ENCODE results near the gene PLXDC1. TPM values are rescaled to one million over a fixed set of nuclear protein-coding genes. Genes with fewer than 3 reads are reported as not detected.

PLXDC1 gene
- total and polyA plus RNA-seq, 11 donors: 4.8 to 17.4 (median 13.3) TPM

DNA sequence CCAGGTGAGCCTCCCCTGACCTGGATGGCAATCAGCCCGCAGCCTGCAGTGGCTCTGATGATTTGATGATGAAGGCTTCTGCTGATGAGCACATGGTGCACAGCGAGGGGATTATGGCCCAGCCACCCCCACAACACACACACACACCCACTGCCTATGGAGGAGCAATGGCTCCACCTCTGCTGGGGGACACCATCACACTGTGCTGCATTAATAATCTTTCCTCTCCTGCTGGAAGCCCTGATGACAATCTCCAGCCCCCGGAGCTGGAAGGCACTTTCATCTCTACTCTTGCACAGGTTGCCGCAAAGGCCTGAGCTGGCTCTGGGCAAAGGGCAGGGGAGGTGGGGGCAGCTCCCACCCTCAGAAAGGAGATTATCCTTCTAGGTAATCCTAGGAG is 79.9 kb downstream of the PLXDC1 start:
- H3K4me1 ChIP-seq: no peaks in the 10 kb centered on the region
- H3K27me3 ChIP-seq: no peaks in the 10 kb centered on the region
- H3K4me3 ChIP-seq: no peak overlapping the region
- TF ChIP-seq POLR2A (IDR thresholded peaks at IDR 0.05): no peak
- TF ChIP-seq, protein P1, sequence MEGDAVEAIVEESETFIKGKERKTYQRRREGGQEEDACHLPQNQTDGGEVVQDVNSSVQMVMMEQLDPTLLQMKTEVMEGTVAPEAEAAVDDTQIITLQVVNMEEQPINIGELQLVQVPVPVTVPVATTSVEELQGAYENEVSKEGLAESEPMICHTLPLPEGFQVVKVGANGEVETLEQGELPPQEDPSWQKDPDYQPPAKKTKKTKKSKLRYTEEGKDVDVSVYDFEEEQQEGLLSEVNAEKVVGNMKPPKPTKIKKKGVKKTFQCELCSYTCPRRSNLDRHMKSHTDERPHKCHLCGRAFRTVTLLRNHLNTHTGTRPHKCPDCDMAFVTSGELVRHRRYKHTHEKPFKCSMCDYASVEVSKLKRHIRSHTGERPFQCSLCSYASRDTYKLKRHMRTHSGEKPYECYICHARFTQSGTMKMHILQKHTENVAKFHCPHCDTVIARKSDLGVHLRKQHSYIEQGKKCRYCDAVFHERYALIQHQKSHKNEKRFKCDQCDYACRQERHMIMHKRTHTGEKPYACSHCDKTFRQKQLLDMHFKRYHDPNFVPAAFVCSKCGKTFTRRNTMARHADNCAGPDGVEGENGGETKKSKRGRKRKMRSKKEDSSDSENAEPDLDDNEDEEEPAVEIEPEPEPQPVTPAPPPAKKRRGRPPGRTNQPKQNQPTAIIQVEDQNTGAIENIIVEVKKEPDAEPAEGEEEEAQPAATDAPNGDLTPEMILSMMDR (IDR thresholded peaks at IDR 0.05): no peak
- 59 to 83% (median 80%) methylated on average over 4 of the region's 4 CpGs for WGBS, 4 donors
- no peaks in the 10 kb centered on the region for H3K9me3 ChIP-seq
- no peak for ATAC-seq
- intact Hi-C loops (cut with DNase I): loop anchor here in 1 of 10 donors (5.0 kb wide), 1 partner anchor 81 kb away; the partner anchor contains the start of gene PLXDC1
- H3K36me3 ChIP-seq: peaks cover 0 to 31% (median 0%) of the 10 kb centered on the region in 9 donors
- H3K27ac ChIP-seq: no peak overlapping the region
- no peak for DNase-seq

GRCh38 chr17:39069114-39069756 is 82.2 kb downstream of the PLXDC1 start:
- Histone ChIP-seq H3K4me1 (peaks cover 0 to 7% (median 0%) of the 10 kb centered on the region in 12 donors), H3K4me3 (no peak overlapping the region), H3K36me3 (peaks cover 0 to 14% (median 0%) of the 10 kb centered on the region in 9 donors), H3K9me3 (no peaks in the 10 kb centered on the region), H3K27me3 (no peaks in the 10 kb centered on the region), H3K27ac (no peak overlapping the region)
- WGBS, 4 donors: 62 to 68% (median 67%) methylated on average over 8 of the region's 8 CpGs
- TF ChIP-seq, protein P1 (IDR thresholded peaks at IDR 0.05): peak; percentile 44 to 68 (median 54)
- no peak for TF ChIP-seq POLR2A (IDR thresholded peaks at IDR 0.05)
- ATAC-seq (peak; percentile 36 to 65 (median 62)), DNase-seq (no peak)
- intact Hi-C loops (cut with DNase I): loop anchor here in 7 of 10 donors (2.0 to 10.0 kb wide), 6 partner anchors 77 to 176 kb away; partner anchors contain the start of gene PLXDC1 (in 2 of the 7)

DNA sequence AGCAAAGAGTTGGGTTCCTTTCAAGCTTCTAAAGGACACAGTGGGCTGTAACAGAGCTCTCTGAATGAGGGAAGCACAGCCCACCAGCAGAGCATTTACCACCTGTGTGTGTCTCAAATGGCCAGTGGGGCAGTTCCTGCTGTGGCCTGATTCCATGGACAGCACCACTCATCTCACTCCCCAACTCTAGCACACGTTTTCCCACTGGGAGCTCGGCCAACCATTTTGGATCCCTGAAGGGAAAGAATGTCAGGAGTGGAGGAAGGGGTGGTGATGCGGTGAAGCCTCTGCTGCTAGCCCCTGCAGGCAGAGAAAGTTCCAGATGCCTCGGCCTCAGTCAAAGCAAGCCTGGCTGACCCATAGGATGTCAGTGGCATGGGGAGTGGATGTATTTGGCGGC is 86.6 kb downstream of the PLXDC1 start:
- TF ChIP-seq, protein P1 (IDR thresholded peaks at IDR 0.05): no peak
- Histone ChIP-seq H3K27ac (peak overlapping the region in 2 of 12 donors; percentile 18 to 26), H3K27me3 (no peaks in the 10 kb centered on the region), H3K9me3 (no peaks in the 10 kb centered on the region), H3K4me1 (peaks cover 0 to 39% (median 3%) of the 10 kb centered on the region in 12 donors), H3K36me3 (peaks cover 0 to 3% (median 0%) of the 10 kb centered on the region in 9 donors), H3K4me3 (no peak overlapping the region)
- intact Hi-C loops (cut with DNase I): loop anchor here in 5 of 10 donors (5.0 to 10.0 kb wide), 5 partner anchors 73 to 180 kb away; partner anchors contain the start of gene PLXDC1 (in 2 of the 5)
- WGBS, 4 donors: 59 to 72% (median 63%) methylated on average over 5 of the region's 5 CpGs
- ATAC-seq: no peak
- no peak for DNase-seq

DNA sequence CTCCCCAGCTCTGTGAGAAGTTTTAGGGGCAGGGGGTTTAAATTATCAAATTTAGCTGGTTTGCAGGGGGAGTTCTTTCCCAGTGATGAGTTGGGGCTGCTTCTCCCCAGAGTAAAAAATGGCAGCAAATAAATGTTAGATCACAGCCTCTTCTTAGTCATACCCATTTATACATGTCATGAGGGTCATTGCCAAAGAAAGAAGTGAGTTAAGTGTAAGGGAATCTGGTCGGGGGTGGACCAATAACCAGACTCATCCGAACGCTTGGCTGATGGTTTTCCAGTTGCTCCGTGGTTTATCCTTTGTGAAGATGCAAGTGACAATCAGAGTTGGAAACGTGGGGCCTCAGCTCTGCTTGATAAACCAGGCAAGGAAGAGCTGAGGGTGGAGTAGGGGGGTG is 87.1 kb downstream of the PLXDC1 start:
- ATAC-seq (peak in 3 of 4 donors; percentile 25 to 70 (median 46)), DNase-seq (no peak)
- Histone ChIP-seq H3K36me3 (peaks cover 0 to 3% (median 0%) of the 10 kb centered on the region in 9 donors), H3K27me3 (no peaks in the 10 kb centered on the region), H3K4me1 (peaks cover 0 to 41% (median 3%) of the 10 kb centered on the region in 12 donors), H3K27ac (peak overlapping the region in 3 of 12 donors; percentile 18 to 26 (median 25)), H3K4me3 (no peak overlapping the region), H3K9me3 (no peaks in the 10 kb centered on the region)
- intact Hi-C loops (cut with DNase I): loop anchor here in 2 of 10 donors (10.0 kb wide), 2 partner anchors 80 to 180 kb away; no protein-coding TSS in a partner anchor
- no peak for TF ChIP-seq POLR2A (IDR thresholded peaks at IDR 0.05)
- 65 to 79% (median 69%) methylated on average over 5 of the region's 5 CpGs for WGBS, 4 donors
